GM19099 (cell line): ENCODE measurements around the gene ZNF773.

Source experiments
- POLR2A ChIP-seq: IDR thresholded peaks from 3 replicates; pipeline ENCODE4 v1.6.1; 2011; ENCODE audit warnings: low read depth; ENCODE audit not compliant: insufficient read length; ENCODE audit errors: extremely low read depth

ZNF773 gene

GRCh38 chr19:57499680-57500395, at the start of gene ZNF773:
ZNF773 (plus strand) TSS chr19:57499938; CDS start chr19:57500081, 143 bp downstream.
- TF ChIP-seq POLR2A = peak; percentile 94

- no peak for TF ChIP-seq POLR2A
These were observed 47.4 kb upstream of the ZNF773 start for GRCh38 chr19:57452307-57452706.

- no peak for TF ChIP-seq POLR2A
These were observed 33.9 kb upstream of the ZNF773 start for GRCh38 chr19:57465680-57466381.

GRCh38 chr19:57466489-57466888, 33.2 kb upstream of the ZNF773 start:
- no peak for TF ChIP-seq POLR2A

GRCh38 chr19:57473646-57474045, 26.1 kb upstream of the ZNF773 start:
- TF ChIP-seq POLR2A = no peak

GRCh38 chr19:57477191-57478008, 22.3 kb upstream of the ZNF773 start, which contains the start of gene ZNF772:
ZNF772 (minus strand) TSS chr19:57477566; CDS start chr19:57477309, 257 bp downstream.
- peak; percentile 50 for TF ChIP-seq POLR2A

- TF ChIP-seq POLR2A = peak; percentile 74
These were observed 12.1 kb upstream of the ZNF773 start, which contains the start of gene ZNF419 for GRCh38 chr19:57487477-57488298. ZNF419 (plus strand) TSS chr19:57487750; CDS start chr19:57487951, 201 bp downstream.

- TF ChIP-seq POLR2A = no peak
These were observed 6.4 kb downstream of the ZNF773 start for GRCh38 chr19:57506163-57506562.

- TF ChIP-seq POLR2A = no peak
These were observed 11.7 kb downstream of the ZNF773 start for GRCh38 chr19:57511484-57511883.

- TF ChIP-seq POLR2A = no peak
These were observed 13.1 kb downstream of the ZNF773 start for GRCh38 chr19:57512845-57513244.

- no peak for TF ChIP-seq POLR2A
These were observed 15.5 kb downstream of the ZNF773 start for GRCh38 chr19:57515255-57515654.

- TF ChIP-seq POLR2A = peak; percentile 76
These were observed 27.6 kb downstream of the ZNF773 start, which contains the start of gene ZNF549 for GRCh38 chr19:57527136-57527881. ZNF549 (plus strand) TSS chr19:57527356; CDS start chr19:57527574, 218 bp downstream.

- TF ChIP-seq POLR2A = no peak
These were observed 38.3 kb downstream of the ZNF773 start for GRCh38 chr19:57537953-57538547.

GRCh38 chr19:57546513-57546912, 46.8 kb downstream of the ZNF773 start:
- TF ChIP-seq POLR2A = no peak

GRCh38 chr19:57552432-57552831, 52.7 kb downstream of the ZNF773 start:
- TF ChIP-seq POLR2A = no peak
